Central memory CD4-positive, alpha-beta T cell (primary cell): ENCODE data around the gene NLGN1.

Experiments
- DNase-seq: peaks from one replicate; pipeline ENCODE4 v3.0.0; 2022

The NLGN1 gene

DNA sequence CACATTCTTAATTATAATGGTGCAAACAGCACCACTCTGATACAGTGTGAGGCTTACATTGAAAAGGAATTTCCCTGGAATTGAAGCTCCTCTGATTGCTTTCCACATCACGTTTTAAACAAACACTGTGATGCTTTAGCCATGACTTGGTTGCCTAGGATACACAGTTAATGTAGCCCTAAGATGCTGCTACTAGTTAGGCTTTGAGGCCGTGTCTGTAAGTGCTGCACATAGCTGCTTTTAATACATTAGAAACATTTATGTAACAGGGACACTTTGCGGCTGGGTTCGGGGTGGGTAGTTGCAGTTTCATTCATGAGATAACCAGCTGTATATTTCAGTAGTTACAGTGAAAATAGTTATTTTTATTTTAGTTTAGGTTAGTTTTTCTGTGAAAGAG, 334.7 kb downstream of the NLGN1 start:
- no peak for DNase-seq

DNA sequence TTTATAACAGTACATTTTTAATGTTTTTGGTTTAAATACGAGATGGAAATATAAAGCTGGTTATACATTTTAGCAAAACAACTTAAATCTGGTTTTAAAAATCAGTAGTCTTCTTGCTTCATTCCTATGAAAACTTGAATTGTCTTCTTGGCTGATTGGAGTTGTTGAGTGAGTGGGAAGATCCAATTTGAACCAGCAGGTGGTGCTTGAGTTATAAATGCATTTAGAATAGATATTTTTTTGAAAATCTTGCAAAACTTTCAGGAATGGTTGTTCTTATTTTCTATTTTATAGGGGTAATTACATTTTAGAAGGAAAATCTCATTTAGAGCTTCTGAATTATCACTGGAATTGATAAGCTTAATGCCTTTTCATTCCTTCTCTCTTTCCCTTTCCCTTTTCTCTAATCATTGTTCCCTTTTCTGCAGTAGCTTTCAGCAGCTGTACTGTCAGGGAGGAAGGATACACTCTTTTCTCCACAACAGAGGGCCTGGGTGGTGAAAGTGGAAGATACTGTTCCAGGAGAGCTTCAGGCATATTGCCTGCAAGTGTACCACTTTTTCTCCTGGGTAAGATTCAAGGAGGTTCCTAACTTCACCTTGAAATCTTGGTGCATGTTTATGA, 335.6 kb downstream of the NLGN1 start:
- no peak for DNase-seq

DNA sequence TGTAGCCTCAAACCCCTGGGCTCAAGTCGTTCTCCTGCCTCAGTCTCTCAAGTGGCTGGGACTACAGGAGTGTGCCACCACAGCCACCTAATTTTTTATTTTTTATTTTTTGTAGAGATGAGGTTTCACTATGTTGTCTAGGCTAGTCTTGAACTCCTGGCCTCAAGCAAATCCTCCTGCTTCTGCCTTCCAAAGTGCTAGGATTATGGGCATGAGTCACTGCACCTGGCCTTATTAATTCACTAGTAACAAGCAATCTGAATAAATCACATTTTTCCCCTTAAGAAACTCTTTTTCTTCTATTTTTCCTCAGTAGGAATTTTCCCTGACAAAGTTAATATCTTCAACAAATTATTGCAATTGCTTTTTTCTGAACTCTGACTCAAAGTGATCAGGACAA, 336.9 kb downstream of the NLGN1 start:
- no peak for DNase-seq

DNA sequence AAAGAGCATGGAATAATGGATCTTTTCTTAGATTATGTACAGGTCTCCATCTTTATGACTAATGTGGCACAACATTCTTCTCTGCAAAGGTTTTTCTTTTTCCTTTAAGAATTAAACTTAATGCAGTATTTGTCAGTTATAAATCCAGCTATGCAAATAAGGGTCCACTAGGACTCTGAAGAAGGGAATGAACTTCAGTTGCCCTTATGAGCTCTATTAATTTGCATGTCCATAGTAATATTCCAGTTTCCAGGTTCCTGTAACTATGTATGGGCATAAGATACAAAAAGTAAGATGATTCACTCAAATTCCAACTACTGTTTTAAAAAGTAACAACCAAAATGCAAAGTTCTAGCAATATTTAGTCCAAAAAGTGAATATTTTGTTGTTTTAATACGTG, 337.4 kb downstream of the NLGN1 start:
- no peak for DNase-seq

DNA sequence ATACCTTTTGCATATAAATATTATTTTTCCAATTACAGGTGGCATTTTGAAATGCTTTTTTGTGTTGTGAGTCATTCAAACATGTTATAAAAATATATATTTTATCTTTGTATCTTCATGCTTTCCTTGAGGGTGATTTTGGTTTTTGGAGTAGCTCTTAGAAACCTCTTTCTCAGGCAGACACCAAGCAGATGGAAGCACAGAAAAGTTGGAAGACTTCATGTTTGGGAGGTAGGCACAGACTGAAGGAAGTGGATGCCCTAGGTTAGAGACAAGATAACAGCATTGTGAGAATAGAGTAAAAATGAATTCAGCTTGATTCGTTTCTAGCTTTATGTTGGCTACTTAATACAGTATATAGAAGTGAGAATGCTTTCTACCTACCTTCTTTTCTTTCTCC, 338.3 kb downstream of the NLGN1 start:
- DNase-seq, result no peak

DNA sequence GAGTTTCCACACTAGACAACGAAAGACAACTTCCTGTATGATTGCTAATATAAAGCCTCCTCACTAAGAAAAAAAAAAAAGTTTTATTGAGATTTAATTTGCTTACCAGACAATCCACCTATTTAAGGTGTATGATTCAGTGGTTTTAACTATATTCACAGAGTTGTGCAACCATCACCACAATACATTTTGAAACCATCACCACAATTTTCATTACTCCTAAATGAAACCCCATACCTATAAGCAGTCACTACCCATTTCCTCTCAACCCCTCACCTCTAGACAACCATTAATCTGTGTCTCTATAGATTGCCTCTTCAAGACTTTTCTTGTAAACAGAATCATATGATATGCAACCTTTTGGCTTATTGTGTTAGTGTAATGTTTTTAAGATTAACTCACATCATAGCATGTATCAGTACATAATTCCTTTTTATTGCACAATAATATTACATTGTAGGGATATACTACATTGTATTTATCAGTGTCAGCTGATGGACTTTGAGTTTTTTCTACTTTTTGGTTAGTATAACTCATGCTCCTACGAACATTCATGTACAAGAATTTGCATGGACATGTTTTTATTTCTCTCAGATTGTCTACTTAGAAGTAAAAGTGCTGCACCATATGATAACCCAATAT, 339.7 kb downstream of the NLGN1 start:
- DNase-seq, result no peak

DNA sequence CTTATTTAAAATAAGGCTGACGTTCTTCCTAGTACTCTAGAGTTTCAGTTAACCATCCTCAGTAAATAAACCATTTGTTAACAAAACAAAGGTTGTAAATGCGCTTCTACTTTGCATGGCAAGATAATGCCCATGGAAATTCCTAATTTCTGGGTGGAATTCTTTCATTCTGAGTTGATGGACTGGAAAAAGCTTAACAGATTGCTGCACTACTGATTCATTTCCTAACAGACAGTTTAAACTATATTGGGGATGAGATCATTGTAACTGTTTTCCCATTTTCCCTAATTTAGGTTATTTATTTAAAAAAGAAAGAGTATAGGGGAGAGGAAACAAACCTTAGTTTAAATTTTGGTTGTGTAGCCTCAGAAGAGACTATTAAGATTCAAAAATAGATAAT, 342.2 kb downstream of the NLGN1 start:
- no peak for DNase-seq

DNA sequence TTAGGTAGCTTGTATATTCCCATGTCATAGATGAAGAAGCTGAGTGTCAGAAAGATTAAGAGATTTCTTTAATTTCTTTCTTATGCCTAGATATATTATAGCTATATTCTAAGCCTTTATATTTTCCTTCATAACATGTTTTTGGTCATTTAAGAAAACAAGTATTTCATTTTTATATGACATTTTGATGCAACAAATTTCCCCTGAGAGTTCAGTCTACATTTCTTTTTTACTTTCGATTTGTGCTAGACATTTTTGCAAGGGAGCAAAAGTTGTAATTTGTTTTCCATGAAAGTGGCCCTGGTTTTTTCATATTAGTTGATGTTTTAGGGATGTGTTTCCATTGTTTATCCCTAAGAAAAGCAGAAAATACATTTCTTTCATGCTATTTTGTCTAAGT, 344.9 kb downstream of the NLGN1 start:
- DNase-seq, result no peak

DNA sequence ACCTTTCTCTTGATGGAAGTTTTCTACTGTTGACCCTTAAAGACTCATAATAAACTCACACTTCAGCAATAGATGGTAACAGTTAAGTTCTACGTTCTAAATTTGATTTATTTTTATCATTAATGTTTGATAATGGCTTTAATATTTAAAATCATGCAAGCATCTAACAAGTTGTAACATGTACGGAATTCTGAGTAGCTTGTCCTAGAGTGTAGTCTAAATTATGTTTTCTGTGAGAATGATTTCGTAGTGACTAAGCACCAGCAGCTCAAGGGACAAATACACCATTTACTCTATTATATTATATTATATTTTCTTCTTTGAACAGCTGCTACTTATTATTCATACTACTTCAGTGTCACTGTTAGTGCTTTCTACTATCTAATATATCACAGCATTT, 345.6 kb downstream of the NLGN1 start:
- DNase-seq, result no peak

DNA sequence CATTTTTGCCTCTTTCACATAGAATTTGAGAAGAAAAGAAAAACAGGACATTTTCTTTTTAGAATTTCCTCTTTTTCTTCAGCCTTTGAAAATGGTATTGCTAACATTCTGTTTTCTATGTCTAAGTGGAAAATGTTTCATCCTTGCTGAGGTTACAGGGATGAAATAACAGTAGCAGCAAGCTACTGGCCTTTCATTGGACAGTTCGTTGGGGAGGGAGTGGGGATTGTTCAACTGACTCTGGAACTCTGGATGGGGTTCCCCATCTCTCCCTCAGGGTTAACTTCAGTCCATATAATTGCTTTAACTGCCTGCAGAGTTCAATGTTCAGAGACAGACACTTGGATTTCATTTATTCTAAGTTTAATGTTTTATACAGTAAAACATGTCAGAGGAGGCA, 346.0 kb downstream of the NLGN1 start:
- DNase-seq, result no peak

DNA sequence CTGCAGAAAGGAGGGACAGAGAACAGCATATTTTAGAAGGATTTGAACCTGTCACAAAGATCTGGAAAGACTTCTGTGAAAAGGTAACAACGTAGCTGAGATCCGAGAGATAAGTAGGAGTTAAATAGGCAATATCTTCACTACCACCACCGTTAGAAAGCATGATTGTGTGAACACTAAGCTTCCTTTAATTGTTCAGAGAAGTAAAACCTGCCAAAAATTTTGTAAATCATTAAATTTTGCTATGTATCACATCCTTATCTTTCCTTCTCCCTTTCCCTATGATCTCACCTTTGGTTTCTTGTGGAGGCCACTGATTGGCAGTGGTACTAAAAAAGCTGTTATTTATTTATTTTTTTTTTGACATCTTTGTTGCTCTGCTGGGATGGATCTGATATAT, 346.9 kb downstream of the NLGN1 start:
- no peak for DNase-seq

DNA sequence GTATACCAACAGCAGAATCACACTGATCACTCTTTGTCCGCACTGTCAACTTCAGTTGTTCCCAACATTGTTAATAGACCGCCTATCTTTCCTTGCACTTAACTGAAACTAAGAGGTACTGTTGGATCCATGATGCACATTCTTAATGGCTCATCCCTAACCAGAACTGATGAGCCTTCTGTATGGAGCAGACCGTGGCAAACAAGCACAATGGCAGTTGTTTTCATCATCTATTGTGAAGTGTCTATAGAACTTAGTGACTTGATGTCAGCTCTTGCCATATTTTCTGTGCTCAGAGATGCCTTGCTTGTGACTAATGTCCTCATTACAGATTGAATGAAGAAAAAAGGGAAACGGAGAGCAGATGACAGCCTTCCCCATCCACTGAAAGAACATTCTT, 347.4 kb downstream of the NLGN1 start:
- DNase-seq, result no peak

DNA sequence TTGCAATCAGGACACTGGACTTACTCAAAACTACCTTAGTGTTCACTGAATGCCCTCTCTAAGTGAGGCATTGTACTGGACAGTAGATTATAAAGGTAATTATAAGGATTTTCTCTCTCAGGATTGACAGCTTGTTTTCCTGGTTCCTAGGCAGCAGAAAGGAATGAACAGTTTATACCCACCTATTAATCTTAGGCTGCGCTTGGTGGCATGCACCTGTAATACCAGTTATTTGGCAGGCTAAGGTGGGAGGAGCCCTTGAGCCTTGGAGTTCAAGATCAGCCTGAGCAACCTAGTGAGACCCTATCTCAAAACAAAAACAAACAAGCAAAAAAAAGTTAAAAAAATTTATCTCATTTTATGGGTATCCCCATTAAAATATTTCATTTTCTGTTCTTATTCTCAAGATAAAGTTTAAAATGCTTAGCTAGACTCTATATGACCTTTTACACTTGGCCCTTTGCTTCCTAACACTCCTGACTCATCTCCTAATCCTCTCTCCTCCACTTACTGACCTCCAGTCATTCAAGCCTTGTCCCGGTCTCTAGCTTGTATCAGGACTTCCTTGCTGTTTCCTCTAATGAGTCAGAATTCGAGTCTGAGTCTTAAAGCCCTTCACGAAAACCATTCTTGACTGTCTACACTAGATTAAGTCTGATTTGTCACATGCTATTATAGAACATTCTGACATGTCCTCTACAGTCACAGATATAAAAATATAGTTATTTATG, 348.6 kb downstream of the NLGN1 start:
- no peak for DNase-seq

DNA sequence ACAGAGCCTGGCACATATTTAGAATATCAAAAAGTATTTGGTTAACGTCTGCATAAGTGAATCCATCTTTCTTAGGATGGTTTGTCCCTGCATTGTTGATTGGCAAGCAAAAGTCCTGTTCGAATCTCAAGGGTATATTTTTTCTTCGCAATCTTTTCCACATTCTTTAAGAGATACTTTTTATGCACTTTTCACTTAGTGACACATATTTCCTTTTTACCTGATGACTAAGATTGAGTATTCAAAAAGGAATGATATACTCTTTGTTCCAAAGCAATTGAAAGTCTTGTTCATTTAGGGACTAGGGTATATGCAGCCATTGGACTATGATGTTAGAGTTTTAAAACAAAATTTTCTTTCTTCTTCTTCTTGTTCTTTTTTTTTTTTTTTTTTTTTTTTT, 349.9 kb downstream of the NLGN1 start:
- DNase-seq, result no peak

DNA sequence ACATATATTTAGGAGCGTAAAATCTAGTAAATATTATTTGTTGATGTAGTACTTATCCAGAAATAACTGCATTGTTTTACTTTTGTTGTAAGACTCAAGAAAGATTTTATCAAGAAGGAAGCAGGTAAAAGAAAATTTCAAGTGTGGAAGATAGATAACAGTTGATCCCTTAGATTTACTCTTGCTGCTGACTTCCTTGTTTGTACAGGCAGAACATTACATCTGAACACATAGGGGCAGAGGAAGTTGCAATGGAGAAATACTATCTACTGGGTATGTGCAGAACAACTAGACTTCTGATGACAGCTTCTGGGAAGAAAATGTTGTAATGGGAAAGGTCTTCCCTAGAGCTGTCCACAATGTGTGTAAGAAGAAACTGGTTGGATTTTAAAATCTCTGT, 350.6 kb downstream of the NLGN1 start:
- DNase-seq, result no peak

DNA sequence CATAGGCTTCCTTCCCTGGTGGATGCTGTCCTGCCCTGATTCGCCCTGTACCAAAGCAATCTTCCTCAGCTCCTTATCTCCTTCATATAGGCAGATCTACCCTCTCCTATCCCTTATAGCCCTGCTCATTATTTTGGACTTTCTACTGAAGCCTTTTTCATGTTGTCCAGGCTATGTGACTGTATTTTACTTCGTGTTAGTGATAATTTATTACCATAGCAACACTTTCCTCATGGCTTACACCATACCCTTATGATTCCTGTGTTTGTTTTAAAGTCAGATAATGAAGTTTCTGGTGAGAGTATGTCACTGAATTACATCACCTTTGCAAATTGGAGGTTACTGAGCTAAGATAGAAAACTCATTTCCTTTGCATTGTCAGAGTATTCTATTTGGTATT, 352.6 kb downstream of the NLGN1 start:
- DNase-seq, result no peak

DNA sequence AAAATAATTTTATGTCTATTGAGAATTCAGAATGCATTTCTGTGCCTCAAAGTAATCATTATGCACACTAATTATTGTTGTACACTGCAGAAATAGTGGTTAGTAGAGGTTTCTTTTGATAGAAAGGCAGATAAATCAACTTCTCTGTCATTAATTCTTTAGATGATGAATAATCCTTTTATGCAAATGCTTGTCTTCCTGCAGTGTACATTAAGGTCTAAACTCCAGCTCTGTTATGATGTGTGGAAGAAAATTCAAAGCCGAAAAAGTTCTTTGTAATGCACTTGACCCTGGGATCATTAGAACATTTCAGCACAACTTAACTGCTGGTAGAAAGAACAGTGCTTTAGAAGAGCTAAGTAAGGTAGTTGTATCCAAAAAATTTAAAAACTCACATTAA, 353.0 kb downstream of the NLGN1 start:
- DNase-seq, result no peak

DNA sequence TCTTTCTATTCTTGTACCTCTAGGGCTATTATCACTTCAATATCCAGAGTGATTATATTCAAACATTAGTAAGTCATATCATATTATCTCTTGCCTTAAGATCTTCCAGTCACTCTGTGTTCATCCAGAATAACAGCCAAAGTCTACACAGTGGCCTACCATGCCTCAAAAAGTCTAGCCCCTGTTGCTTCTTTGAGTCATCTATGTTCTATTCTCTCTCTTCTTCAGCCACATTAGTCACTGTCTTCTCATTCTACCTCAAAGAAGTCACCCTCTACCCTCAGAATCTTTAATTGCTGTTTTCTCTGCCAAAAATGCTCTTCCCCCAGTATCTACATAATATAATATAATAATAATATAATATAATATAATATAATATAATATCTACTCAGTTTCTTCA, 356.0 kb downstream of the NLGN1 start:
- DNase-seq, result no peak

DNA sequence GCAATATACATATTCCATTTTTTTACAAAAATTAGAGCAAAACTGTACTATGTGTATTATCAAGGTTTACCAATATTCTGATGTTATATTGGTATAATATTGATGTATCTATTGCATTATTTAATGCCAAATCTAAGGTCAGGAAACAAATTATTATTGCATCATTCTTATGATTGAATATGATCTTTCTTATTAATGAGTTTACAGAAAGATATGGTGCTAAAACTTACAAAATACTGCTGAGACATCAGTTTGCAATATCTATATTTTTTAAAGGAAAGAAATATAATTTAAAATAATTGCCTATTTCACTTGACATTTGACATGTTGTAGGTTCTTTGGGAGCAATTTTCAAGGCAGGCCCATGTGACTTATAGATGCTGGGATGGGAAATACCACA, 357.6 kb downstream of the NLGN1 start:
- DNase-seq, result no peak

DNA sequence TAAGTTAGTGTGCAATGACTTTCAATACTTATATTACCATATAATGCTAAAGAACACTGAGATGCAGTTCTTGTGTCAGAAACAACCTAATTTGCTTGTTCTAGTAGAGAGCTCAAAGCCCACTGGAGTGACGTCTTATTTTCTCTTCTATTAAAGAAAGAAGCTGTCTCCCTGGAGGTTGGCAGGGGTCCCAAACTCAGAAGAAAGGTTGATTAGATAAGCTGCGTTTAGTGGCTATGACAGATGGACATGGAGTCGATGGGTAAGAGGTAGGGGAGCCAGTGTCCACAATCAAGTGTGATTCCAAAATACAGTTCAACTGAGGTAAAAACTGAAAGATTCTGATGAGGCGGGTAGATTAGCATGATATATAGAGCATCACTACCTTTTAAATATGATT, 363.6 kb downstream of the NLGN1 start:
- no peak for DNase-seq

DNA sequence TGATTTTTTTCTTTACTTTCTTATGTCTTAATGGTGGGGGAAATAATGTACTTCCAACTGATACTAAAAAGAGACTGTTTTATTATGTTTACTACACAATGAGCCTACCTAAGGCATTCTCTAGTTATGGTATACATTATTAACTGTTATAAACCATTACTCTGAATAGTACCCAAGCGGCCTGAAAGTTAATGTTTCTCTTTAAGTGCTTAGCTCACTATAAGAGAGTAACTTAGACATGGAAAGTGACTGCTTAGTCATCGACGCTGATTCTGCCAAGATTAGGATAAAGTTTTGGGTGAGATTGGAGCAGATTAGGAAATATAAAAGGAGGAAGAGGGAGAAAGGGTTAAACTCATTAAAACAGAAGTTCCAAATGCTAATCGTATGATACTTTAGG, 365.0 kb downstream of the NLGN1 start:
- DNase-seq, result no peak

DNA sequence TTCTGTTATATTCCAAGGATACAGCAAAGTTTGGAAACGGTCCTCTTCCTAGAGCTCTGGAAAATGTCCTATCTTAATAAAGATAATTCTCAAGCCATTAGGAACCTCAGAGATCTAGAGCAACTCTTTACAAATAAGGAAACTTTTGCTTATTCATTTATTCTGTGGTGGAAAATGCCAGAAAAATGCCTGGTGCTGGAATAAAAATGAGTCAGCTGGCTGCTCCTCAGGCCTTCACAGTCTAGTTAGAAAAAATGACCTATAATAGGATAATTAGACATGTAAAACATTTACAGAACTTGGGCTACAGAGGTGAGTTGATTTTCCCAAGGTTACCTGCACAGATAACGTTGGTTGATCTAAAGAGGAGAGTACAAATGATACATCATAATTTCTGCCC, 372.5 kb downstream of the NLGN1 start:
- no peak for DNase-seq

DNA sequence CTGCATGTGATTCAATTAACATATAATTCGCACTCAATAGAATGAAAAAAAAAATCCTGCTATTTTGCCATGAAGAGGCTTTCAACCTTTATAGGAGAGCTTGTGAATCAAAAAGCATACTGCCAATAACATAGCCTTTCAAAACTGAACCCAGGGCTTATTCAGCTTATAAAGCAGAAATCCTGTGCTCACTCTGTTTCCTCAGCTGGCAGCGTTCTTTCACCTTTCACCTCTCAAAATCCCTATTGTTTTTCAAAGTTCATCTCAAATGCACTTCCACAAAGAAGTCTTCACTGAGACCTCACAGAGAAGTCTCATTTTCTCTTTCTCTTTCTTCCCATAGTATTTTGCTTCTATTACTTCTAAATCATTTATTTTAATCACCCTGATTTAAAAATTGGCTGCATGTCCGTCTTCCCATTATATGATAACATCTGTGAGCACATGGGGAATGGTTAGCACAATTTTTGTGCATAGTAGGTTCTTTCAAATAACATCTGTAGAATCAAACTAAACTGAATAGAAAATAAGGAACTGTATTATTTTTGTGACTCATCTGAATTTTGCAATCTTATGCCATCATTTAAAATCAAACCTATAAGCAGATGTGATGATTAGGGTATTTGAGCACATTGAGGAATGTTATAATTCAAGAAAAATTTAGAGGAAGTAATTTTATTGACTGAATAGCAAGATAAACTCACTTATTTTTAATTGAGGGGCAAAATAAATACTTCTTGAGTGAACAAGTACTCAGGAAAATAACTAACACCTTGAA, 373.4 kb downstream of the NLGN1 start:
- DNase-seq, result no peak

DNA sequence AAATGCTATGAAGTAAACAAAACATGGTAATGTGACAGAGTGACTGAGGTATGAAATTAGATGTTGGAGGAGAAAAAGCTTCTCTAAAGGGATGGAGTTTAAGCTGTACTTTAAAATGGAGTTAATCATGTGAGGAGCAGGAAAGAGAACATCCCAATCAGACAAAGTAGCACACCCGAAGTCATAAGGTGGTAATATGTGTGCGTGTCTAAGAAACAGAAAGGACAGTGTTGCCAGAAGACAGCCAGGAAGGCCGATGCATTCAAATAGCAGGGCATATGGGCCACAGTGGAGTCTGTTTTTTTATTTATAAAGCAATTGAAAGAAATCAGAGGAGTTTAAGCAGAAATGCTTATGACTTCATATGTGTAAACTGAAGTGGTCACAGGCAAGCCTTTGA, 376.3 kb downstream of the NLGN1 start:
- DNase-seq, result no peak
